HG03432 (cell line): ENCODE measurements around the gene IRAK2.

ENCODE experiments used
- ATAC-seq: cut with Tn5 transposase; IDR thresholded peaks from one replicate; pipeline ENCODE4 v1.9.1; 2021; ENCODE audit warnings: mild to moderate bottlenecking, moderate library complexity; ENCODE audit not compliant: unreplicated experiment

The IRAK2 gene

GRCh38 chr3:10219737-10220136 lies 55.0 kb downstream of the IRAK2 start:
- no peak for ATAC-seq

- ATAC-seq = peak; percentile 75
Measured at GRCh38 chr3:10223676-10224639, 59.2 kb downstream of the IRAK2 start.

- ATAC-seq = peak; percentile 49
Measured at GRCh38 chr3:10224794-10225665, 60.3 kb downstream of the IRAK2 start.

- ATAC-seq = no peak
Measured at GRCh38 chr3:10226293-10226692, 61.6 kb downstream of the IRAK2 start.

- no peak for ATAC-seq
Measured at GRCh38 chr3:10228248-10228950, 63.7 kb downstream of the IRAK2 start.

GRCh38 chr3:10229576-10229975 lies 64.9 kb downstream of the IRAK2 start:
- no peak for ATAC-seq

GRCh38 chr3:10232137-10232536 lies 67.4 kb downstream of the IRAK2 start:
- ATAC-seq = no peak

GRCh38 chr3:10233988-10234387 lies 69.3 kb downstream of the IRAK2 start:
- no peak for ATAC-seq

- no peak for ATAC-seq
Measured at GRCh38 chr3:10234526-10235230, 70.0 kb downstream of the IRAK2 start.

GRCh38 chr3:10235551-10235950 lies 70.8 kb downstream of the IRAK2 start:
- ATAC-seq = no peak

GRCh38 chr3:10238345-10239183 lies 73.8 kb downstream of the IRAK2 start:
- no peak for ATAC-seq

- ATAC-seq = no peak
Measured at GRCh38 chr3:10240799-10241198, 76.1 kb downstream of the IRAK2 start.

- no peak for ATAC-seq
Measured at GRCh38 chr3:10242182-10243065, 77.7 kb downstream of the IRAK2 start.

- no peak for ATAC-seq
Measured at GRCh38 chr3:10244009-10244408, 79.3 kb downstream of the IRAK2 start.

GRCh38 chr3:10245081-10245712 lies 80.5 kb downstream of the IRAK2 start:
- no peak for ATAC-seq

GRCh38 chr3:10247679-10248183 lies 83.0 kb downstream of the IRAK2 start:
- ATAC-seq = no peak

- ATAC-seq = peak; percentile 96
Measured at GRCh38 chr3:10248184-10248983, 83.7 kb downstream of the IRAK2 start, which contains the start of gene TATDN2. TSS of gene TATDN2 (plus strand) at chr3:10248459. CDS start at chr3:10249201, 742 bp downstream.
